ENCODE measurements around the gene PPP1R9A. TPM values are rescaled to one million over a fixed set of nuclear protein-coding genes. Genes with fewer than 3 reads are reported as not detected.

The PPP1R9A gene
- total RNA-seq, 1 experiment from 2014 or later, result 15.6 TPM

DNA sequence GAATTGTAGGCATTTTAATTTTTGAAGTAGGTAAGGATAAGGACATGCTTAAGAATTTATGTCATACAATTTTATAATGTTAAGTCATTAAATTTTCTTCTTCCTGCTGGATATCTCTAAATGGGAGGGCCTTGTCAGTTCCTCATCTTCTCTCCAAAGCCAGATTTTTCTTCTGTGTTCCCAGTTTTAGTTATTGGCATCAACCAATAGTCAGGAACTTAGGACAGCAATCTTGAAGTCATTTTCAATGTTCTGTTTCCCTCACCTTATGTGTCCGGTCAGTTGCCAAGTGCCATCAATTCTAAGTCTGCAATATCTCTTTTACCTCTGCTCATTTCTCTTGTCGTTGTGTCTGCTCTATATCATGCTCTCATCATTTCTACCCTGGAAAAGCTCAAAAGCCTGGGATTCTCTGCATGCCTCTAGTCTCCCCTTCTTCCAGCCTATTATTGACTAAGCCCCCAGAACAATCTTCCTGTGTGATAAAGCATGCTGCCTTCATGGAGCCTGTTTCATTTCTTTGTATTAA, 145.2 kb downstream of the PPP1R9A start:
- Histone ChIP-seq H3K36me3 (ENCODE audit: insufficient read depth, low read length, poor library complexity, severe bottlenecking) (no peaks in the 10 kb centered on the region), H3K9me3 (ENCODE audit: low read depth, low read length, poor library complexity, severe bottlenecking) (no peaks in the 10 kb centered on the region), H3K4me3 (ENCODE audit: low read depth, low read length, poor library complexity, severe bottlenecking) (no peak overlapping the region), H3K4me1 (ENCODE audit: insufficient read depth, low read length, poor library complexity, severe bottlenecking) (peaks cover 7% of the 10 kb centered on the region), H3K27ac (ENCODE audit: low read depth, low read length, poor library complexity, severe bottlenecking) (no peak overlapping the region), H3K27me3 (replicated peaks; ENCODE audit: insufficient read depth, low read depth, low read length, poor library complexity) (no peaks in the 10 kb centered on the region)
- intact Hi-C loops (cut with micrococcal nuclease; ENCODE audit: unreplicated experiment), result loop anchor here (2.0 to 5.0 kb wide), 2 partner anchors 195 to 426 kb away; no protein-coding TSS in a partner anchor
- no peak for DNase-seq (ENCODE audit: low spot score)
- BruUV-seq (replicated peaks), result no TSS peak
- ChIA-PET POLR2A (ENCODE audit: low non-redundant PET) (no interaction called here), CTCF (no interaction called here)
- TF ChIP-seq, protein P1, sequence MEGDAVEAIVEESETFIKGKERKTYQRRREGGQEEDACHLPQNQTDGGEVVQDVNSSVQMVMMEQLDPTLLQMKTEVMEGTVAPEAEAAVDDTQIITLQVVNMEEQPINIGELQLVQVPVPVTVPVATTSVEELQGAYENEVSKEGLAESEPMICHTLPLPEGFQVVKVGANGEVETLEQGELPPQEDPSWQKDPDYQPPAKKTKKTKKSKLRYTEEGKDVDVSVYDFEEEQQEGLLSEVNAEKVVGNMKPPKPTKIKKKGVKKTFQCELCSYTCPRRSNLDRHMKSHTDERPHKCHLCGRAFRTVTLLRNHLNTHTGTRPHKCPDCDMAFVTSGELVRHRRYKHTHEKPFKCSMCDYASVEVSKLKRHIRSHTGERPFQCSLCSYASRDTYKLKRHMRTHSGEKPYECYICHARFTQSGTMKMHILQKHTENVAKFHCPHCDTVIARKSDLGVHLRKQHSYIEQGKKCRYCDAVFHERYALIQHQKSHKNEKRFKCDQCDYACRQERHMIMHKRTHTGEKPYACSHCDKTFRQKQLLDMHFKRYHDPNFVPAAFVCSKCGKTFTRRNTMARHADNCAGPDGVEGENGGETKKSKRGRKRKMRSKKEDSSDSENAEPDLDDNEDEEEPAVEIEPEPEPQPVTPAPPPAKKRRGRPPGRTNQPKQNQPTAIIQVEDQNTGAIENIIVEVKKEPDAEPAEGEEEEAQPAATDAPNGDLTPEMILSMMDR (conservative IDR thresholded peaks at IDR 0.05; ENCODE audit: low read depth, low read length), result no peak
- no peak for TF ChIP-seq EZH2 (IDR thresholded peaks at IDR 0.05; ENCODE audit: borderline replicate concordance, low read depth, low read length, poor library complexity, severe bottlenecking)

DNA sequence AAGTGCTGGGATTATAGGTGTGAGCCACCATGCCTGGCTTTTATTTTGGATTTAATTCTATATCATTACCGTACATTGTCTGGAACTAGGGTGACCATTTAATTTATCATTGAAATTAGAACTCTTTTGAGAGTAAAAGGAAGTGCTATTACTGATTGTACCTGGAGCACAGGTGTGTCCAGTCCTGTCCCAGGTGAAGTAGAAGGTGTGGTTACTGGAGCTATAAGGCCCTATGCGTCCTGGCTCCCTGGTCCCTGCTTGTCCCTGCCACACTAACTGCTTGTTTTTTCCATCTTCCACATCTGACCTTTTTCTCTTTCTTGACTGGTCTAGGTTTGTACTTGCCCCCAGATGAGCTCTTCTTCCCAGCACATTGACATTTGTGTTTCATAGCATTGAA, 147.0 kb downstream of the PPP1R9A start:
- intact Hi-C loops (cut with micrococcal nuclease; ENCODE audit: unreplicated experiment), result loop anchor here (5.0 kb wide), 1 partner anchor 193 kb away; no protein-coding TSS in a partner anchor
- Histone ChIP-seq H3K9me3 (ENCODE audit: low read depth, low read length, poor library complexity, severe bottlenecking) (no peaks in the 10 kb centered on the region), H3K27ac (ENCODE audit: low read depth, low read length, poor library complexity, severe bottlenecking) (no peak overlapping the region), H3K36me3 (ENCODE audit: insufficient read depth, low read length, poor library complexity, severe bottlenecking) (no peaks in the 10 kb centered on the region), H3K27me3 (replicated peaks; ENCODE audit: insufficient read depth, low read depth, low read length, poor library complexity) (no peaks in the 10 kb centered on the region), H3K4me1 (ENCODE audit: insufficient read depth, low read length, poor library complexity, severe bottlenecking) (peaks cover 6% of the 10 kb centered on the region), H3K4me3 (ENCODE audit: low read depth, low read length, poor library complexity, severe bottlenecking) (no peak overlapping the region)
- no peak for DNase-seq (ENCODE audit: low spot score)
- ChIA-PET CTCF (no interaction called here), POLR2A (ENCODE audit: low non-redundant PET) (no interaction called here)
- TF ChIP-seq, protein P1 (conservative IDR thresholded peaks at IDR 0.05; ENCODE audit: low read depth, low read length), result no peak
- TF ChIP-seq EZH2 (IDR thresholded peaks at IDR 0.05; ENCODE audit: borderline replicate concordance, low read depth, low read length, poor library complexity, severe bottlenecking), result no peak
- no TSS peak for BruUV-seq (replicated peaks)

DNA sequence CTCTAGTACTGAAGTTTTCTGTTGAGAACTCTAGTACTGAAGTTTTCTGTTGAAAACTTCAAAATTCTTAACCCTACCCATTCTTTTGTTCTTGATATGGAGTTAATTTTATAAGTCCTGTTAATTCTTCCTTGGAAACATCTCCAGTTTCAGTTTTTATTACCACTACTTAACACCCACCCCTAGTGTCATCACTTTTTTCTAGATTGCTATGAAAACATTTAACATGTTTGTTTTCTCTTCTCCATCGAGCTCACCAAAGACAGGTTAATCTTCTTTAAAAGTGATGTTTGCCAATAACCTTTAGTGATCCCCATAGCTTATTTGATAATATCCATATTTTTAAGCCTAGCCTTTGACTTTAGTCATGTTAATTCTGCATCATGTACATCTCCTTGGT, 147.9 kb downstream of the PPP1R9A start:
- no TSS peak for BruUV-seq (replicated peaks)
- CTCF ChIA-PET, result no interaction called here
- no peak for DNase-seq (ENCODE audit: low spot score)

More for the DNA sequence above, 147.9 kb downstream of the PPP1R9A start:
- Histone ChIP-seq H3K36me3 (ENCODE audit: insufficient read depth, low read length, poor library complexity, severe bottlenecking) (no peaks in the 10 kb centered on the region), H3K4me3 (ENCODE audit: low read depth, low read length, poor library complexity, severe bottlenecking) (no peak overlapping the region), H3K27me3 (replicated peaks; ENCODE audit: insufficient read depth, low read depth, low read length, poor library complexity) (no peaks in the 10 kb centered on the region), H3K4me1 (ENCODE audit: insufficient read depth, low read length, poor library complexity, severe bottlenecking) (peaks cover 6% of the 10 kb centered on the region), H3K27ac (ENCODE audit: low read depth, low read length, poor library complexity, severe bottlenecking) (no peak overlapping the region), H3K9me3 (ENCODE audit: low read depth, low read length, poor library complexity, severe bottlenecking) (no peaks in the 10 kb centered on the region)
- no peak for TF ChIP-seq EZH2 (IDR thresholded peaks at IDR 0.05; ENCODE audit: borderline replicate concordance, low read depth, low read length, poor library complexity, severe bottlenecking)
- TF ChIP-seq, protein P1 (conservative IDR thresholded peaks at IDR 0.05; ENCODE audit: low read depth, low read length), result no peak
- intact Hi-C loops (cut with micrococcal nuclease; ENCODE audit: unreplicated experiment), result no loop called here
- POLR2A ChIA-PET (ENCODE audit: low non-redundant PET), result no interaction called here
